Fibroblast of skin of back (primary cell): Measurements from ENCODE around the gene F9.

ENCODE experiments used
- DNase-seq: peaks from one replicate; pipeline ENCODE4 v3.0.0-alpha.2; 2013

F9 gene

GRCh38 chrX:139600105-139600504 lies 69.6 kb downstream of the F9 start:
- no peak for DNase-seq
